ENCODE measurements around the gene CABLES1. TPM values are rescaled to one million over a fixed set of nuclear protein-coding genes. Genes with fewer than 3 reads are reported as not detected.

Gene CABLES1
- total and polyA plus RNA-seq, 12 donors, result 2.1 to 11.9 (median 5.3) TPM

GRCh38 chr18:23247896-23248295 is 112.6 kb downstream of the CABLES1 start:
- 94 to 96% (median 96%) methylated on average over 9 to 14 of the region's 14 CpGs for WGBS, 4 donors
- no peaks in the 10 kb centered on the region for H3K9me3 ChIP-seq (replicated peaks in 1 of 3)
- peaks cover 0 to 7% of the 10 kb centered on the region in 2 donors for H3K4me1 ChIP-seq (replicated peaks in 1 of 2)
- no peaks in the 10 kb centered on the region for H3K27me3 ChIP-seq
- no peak overlapping the region for H3K4me3 ChIP-seq
- no peaks in the 10 kb centered on the region for H3K36me3 ChIP-seq (replicated peaks in 1 of 2)
- DNase-seq, result no peak
- no peak overlapping the region for H3K27ac ChIP-seq
- TF ChIP-seq CTCF (IDR thresholded peaks at IDR 0.05) (no peak), POLR2A (IDR thresholded peaks at IDR 0.05) (no peak)
- intact Hi-C loops (cut with DNase I), result no loop called here

DNA sequence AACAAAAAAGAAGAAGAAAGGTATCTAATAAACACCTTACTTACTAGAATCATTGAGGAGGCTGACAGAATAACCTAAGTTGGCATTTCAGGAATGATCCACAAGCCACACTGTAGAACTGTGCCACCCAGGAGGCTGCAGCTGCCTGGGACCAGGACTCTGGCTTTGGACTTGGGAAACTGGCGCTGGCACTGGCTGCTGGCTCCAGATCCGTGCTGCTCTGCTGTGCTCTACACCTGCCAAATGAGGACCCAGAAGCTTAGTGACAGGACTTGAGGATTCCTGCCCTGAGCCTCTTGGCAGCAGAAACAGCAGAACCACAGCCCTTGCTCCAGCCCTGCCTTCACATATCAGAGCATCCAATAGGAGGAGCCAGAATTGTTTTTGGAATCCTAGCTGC is 113.5 kb downstream of the CABLES1 start:
- no peak for TF ChIP-seq POLR2A (IDR thresholded peaks at IDR 0.05)
- no peak for TF ChIP-seq CTCF (IDR thresholded peaks at IDR 0.05)
- WGBS, 4 donors, result 90 to 100% (median 96%) methylated on average over 1 to 2 of the region's 2 CpGs
- Histone ChIP-seq H3K4me1 (replicated peaks in 1 of 2) (peaks cover 0 to 7% of the 10 kb centered on the region in 2 donors), H3K27ac (no peak overlapping the region), H3K27me3 (no peaks in the 10 kb centered on the region), H3K4me3 (no peak overlapping the region), H3K36me3 (replicated peaks in 1 of 2) (peaks cover 0 to 1% of the 10 kb centered on the region in 2 donors), H3K9me3 (replicated peaks in 1 of 3) (no peaks in the 10 kb centered on the region)
- intact Hi-C loops (cut with DNase I), result no loop called here
- DNase-seq, result no peak

DNA sequence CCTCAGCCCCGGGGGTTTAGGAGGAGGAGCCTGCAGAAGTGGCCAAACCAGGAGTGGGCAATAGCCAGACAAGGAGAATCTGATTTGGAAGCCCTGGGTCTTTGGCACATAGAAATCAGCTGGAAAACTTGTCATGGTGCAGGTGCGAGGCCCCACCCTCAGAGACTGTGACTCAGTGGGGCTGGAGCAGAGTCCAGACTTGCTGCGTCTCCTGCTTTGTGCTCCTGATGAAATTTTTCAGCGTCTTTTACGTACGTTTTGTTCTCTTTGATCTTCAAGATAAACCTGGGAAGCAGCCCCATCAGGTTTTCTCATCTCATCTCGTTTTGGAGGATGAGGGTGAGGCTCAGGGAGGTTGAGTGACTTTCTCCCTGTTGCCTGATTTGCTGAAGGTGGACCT is 114.1 kb downstream of the CABLES1 start:
- no peak for DNase-seq
- no peaks in the 10 kb centered on the region for H3K27me3 ChIP-seq
- TF ChIP-seq CTCF (IDR thresholded peaks at IDR 0.05), result no peak
- no peak for TF ChIP-seq POLR2A (IDR thresholded peaks at IDR 0.05)
- no peaks in the 10 kb centered on the region for H3K9me3 ChIP-seq (replicated peaks in 1 of 3)
- H3K4me3 ChIP-seq, result no peak overlapping the region
- H3K27ac ChIP-seq, result no peak overlapping the region
- intact Hi-C loops (cut with DNase I), result no loop called here
- H3K36me3 ChIP-seq (replicated peaks in 1 of 2), result peaks cover 0 to 5% of the 10 kb centered on the region in 2 donors
- 84 to 91% (median 89%) methylated on average over 7 of the region's 7 CpGs for WGBS, 4 donors
- H3K4me1 ChIP-seq (replicated peaks in 1 of 2), result peaks cover 0 to 7% of the 10 kb centered on the region in 2 donors

- Histone ChIP-seq H3K27me3 (no peaks in the 10 kb centered on the region), H3K4me1 (replicated peaks in 1 of 2) (peaks cover 0 to 7% of the 10 kb centered on the region in 2 donors), H3K36me3 (replicated peaks in 1 of 2) (peaks cover 0 to 5% of the 10 kb centered on the region in 2 donors), H3K27ac (peak overlapping the region in 2 of 5 donors; percentile 33 to 70), H3K4me3 (no peak overlapping the region), H3K9me3 (replicated peaks in 1 of 3) (no peaks in the 10 kb centered on the region)
- WGBS, 4 donors, result 46 to 60% (median 52%) methylated on average over 13 of the region's 13 CpGs
- peak in 6 of 7 donors; percentile 51 to 78 (median 67) for DNase-seq
- no peak for TF ChIP-seq CTCF (IDR thresholded peaks at IDR 0.05)
- no peak for TF ChIP-seq POLR2A (IDR thresholded peaks at IDR 0.05)
- intact Hi-C loops (cut with DNase I), result no loop called here
Observed at GRCh38 chr18:23250893-23251656, 115.8 kb downstream of the CABLES1 start.

All from adrenal gland (tissue), 12 donors.